PC-3 (cell line): ENCODE measurements around the gene FAM168A. TPM values are rescaled to one million over a fixed set of nuclear protein-coding genes. Genes with fewer than 3 reads are reported as not detected.

ENCODE experiments used
- ATAC-seq: fragments of 200-7000 bp; cut with Tn5 transposase; 2 replicates; pipeline ENCODE4 v1.9.1; 2020; ENCODE audit warnings: mild to moderate bottlenecking, moderate library complexity
- BruUV-seq: library from RNA; stranded (reverse); fragments of 400-500 nt; replicated peaks from 2 replicates; lab custom pipeline; 2021; lab: Mats Ljungman, UMichigan
- CTCF ChIA-PET: fragments of 300-600 bp; sonication (Branson Sonifier 250); formaldehyde crosslinking; loops from one replicate; lab custom pipeline; 2022; ENCODE audit warnings: antibody characterized with exemption; lab: Charles Lee
- POLR2A ChIA-PET: fragments of 300-600 bp; sonication (Branson Sonifier 250); formaldehyde crosslinking; loops from one replicate; lab custom pipeline; 2022; ENCODE audit warnings: antibody characterized with exemption; ENCODE audit not compliant: unreplicated experiment; lab: Charles Lee
- DNase-seq: peaks from one replicate; pipeline ENCODE4 v3.0.0-alpha.2; 2015
- H2AFZ ChIP-seq: fragments of 300-600 bp; sonication (generic); 2 replicates; pipeline ENCODE4 v1.6.0; 2016; ENCODE audit warnings: antibody characterized with exemption, low read length
- H3F3A ChIP-seq: fragments of 300-600 bp; sonication (generic); one replicate; pipeline ENCODE4 v1.6.0; 2017; ENCODE audit warnings: antibody characterized with exemption, low read length, control low read depth, mild to moderate bottlenecking; ENCODE audit not compliant: unreplicated experiment
- H3K27ac ChIP-seq: fragments of 300-600 bp; sonication (generic); 2 replicates; pipeline ENCODE4 v1.5.1; 2016; ENCODE audit warnings: mild to moderate bottlenecking, low read length
- H3K27me3 ChIP-seq: fragments of 300-600 bp; sonication (generic); 2 replicates; pipeline ENCODE4 v1.6.1; 2016; ENCODE audit warnings: low read length, mixed read lengths
- H3K36me3 ChIP-seq: fragments of 300-600 bp; sonication (generic); 2 replicates; pipeline ENCODE4 v1.6.1; 2016; ENCODE audit warnings: low read depth, mixed run types, low read length, mixed read lengths
- H3K4me1 ChIP-seq: fragments of 300-600 bp; sonication (generic); 2 replicates; pipeline ENCODE4 v1.5.1; 2016; ENCODE audit warnings: low read length; ENCODE audit not compliant: insufficient read depth
- H3K4me2 ChIP-seq: fragments of 300-600 bp; sonication (generic); 2 replicates; pipeline ENCODE4 v1.6.0; 2016; ENCODE audit warnings: low read length
- H3K4me3 ChIP-seq: fragments of 300-600 bp; sonication (generic); 2 replicates; pipeline ENCODE4 v1.5.1; 2016; ENCODE audit warnings: mild to moderate bottlenecking, low read length, mixed read lengths
- H3K79me2 ChIP-seq: fragments of 300-600 bp; sonication (generic); 2 replicates; pipeline ENCODE4 v1.6.1; 2017; ENCODE audit warnings: low read length, mixed read lengths
- H3K9ac ChIP-seq: fragments of 300-600 bp; sonication (generic); 2 replicates; pipeline ENCODE4 v1.6.0; 2016; ENCODE audit warnings: mild to moderate bottlenecking, low read length
- H3K9me2 ChIP-seq: fragments of 300-600 bp; sonication (generic); replicated peaks from 2 replicates; pipeline ENCODE4 v1.6.1; 2016; ENCODE audit warnings: mixed run types, low read length, mixed read lengths
- H3K9me3 ChIP-seq: fragments of 300-600 bp; sonication (generic); 2 replicates; pipeline ENCODE4 v1.6.1; 2016; ENCODE audit warnings: low read length, mixed read lengths
- H4K20me1 ChIP-seq: fragments of 300-600 bp; sonication (generic); 2 replicates; pipeline ENCODE4 v1.6.1; 2016; ENCODE audit warnings: low read length, mixed read lengths
- CTCF ChIP-seq: fragments of 300-600 bp; sonication (generic); conservative IDR thresholded peaks from 2 replicates; pipeline ENCODE4 v1.5.1; 2017; ENCODE audit warnings: antibody characterized with exemption, low read depth, mild to moderate bottlenecking, low read length
- EZH2 ChIP-seq: fragments of 300-600 bp; sonication (generic); IDR thresholded peaks from one replicate; pipeline ENCODE4 v1.6.1; 2017; ENCODE audit warnings: antibody characterized with exemption, mild to moderate bottlenecking, low read length; ENCODE audit not compliant: unreplicated experiment
- EZH2phosphoT487 ChIP-seq: fragments of 300-600 bp; sonication (generic); IDR thresholded peaks from 2 replicates; pipeline ENCODE4 v1.6.1; 2018; ENCODE audit warnings: mild to moderate bottlenecking, antibody characterized with exemption, low read length, borderline replicate concordance
- intact Hi-C: fragments of 100-400 bp; cut with micrococcal nuclease; formaldehyde crosslinking; loops from 2 replicates; pipeline ENCODE4 v1.9.0; 2023
- total RNA-seq: library from RNA; depleted of rRNA; stranded (reverse); fragments of >200 nt; gene quantifications from 2 replicates; pipeline ENCODE4 v1.2.3, GENCODE V29; 2014

FAM168A gene
- total RNA-seq, 1 experiment from 2014 or later, result 24.5 TPM

- no peak for ATAC-seq
- H3K4me3 ChIP-seq, result no peak overlapping the region
- intact Hi-C loops, result no loop called here
- H4K20me1 ChIP-seq, result no peaks in the 10 kb centered on the region
- no peaks in the 10 kb centered on the region for H3K79me2 ChIP-seq
- H3K27ac ChIP-seq, result no peak overlapping the region
- H3K36me3 ChIP-seq, result no peaks in the 10 kb centered on the region
- TF ChIP-seq EZH2phosphoT487 (no peak), EZH2 (no peak), CTCF (no peak)
- H3K4me2 ChIP-seq, result no peak overlapping the region
- H3K9me3 ChIP-seq, result no peaks in the 10 kb centered on the region
- ChIA-PET CTCF (interaction anchor here (2.7 kb wide), 1 partner anchor 37 kb away, joined by 57 read pairs; no protein-coding TSS in a partner anchor), POLR2A (no interaction called here)
- DNase-seq, result no peak
- H3K27me3 ChIP-seq, result no peaks in the 10 kb centered on the region
- H2AFZ ChIP-seq, result no peak overlapping the region
- peaks cover 5% of the 10 kb centered on the region; the same call in 1 of the 2 replicates for H3K4me1 ChIP-seq
- H3K9ac ChIP-seq, result no peak overlapping the region
- no peaks in the 10 kb centered on the region for H3F3A ChIP-seq
- no TSS peak for BruUV-seq
- H3K9me2 ChIP-seq, result no peaks in the 10 kb centered on the region
Measured at GRCh38 chr11:73623686-73624085, 25.8 kb upstream of the FAM168A start.

GRCh38 chr11:73622926-73623593, 25.1 kb upstream of the FAM168A start:
- DNase-seq (peak; percentile 19), ATAC-seq (no peak)
- POLR2A ChIA-PET, result no interaction called here
- Histone ChIP-seq H3K4me3 (no peak overlapping the region), H3K4me2 (no peak overlapping the region), H3K36me3 (no peaks in the 10 kb centered on the region), H3K4me1 (peaks cover 5% of the 10 kb centered on the region; the same call in 1 of the 2 replicates), H4K20me1 (no peaks in the 10 kb centered on the region), H3F3A (no peaks in the 10 kb centered on the region), H3K9me3 (no peaks in the 10 kb centered on the region), H3K27ac (no peak overlapping the region), H3K9me2 (no peaks in the 10 kb centered on the region), H3K27me3 (no peaks in the 10 kb centered on the region), H3K79me2 (no peaks in the 10 kb centered on the region), H2AFZ (no peak overlapping the region), H3K9ac (no peak overlapping the region)
- intact Hi-C loops, result no loop called here
- CTCF ChIA-PET, result no interaction called here
- no TSS peak for BruUV-seq
- no peak for TF ChIP-seq CTCF
- TF ChIP-seq EZH2phosphoT487, result no peak
- TF ChIP-seq EZH2, result no peak

- no peak for TF ChIP-seq EZH2phosphoT487
- no peak for TF ChIP-seq CTCF
- TF ChIP-seq EZH2, result no peak
- no peaks in the 10 kb centered on the region for H3K9me2 ChIP-seq
- H3K27me3 ChIP-seq, result no peaks in the 10 kb centered on the region
- H3K9me3 ChIP-seq, result no peaks in the 10 kb centered on the region
- no peaks in the 10 kb centered on the region for H3K36me3 ChIP-seq
- ChIA-PET CTCF (no interaction called here), POLR2A (no interaction called here)
- no peaks in the 10 kb centered on the region for H3F3A ChIP-seq
- no TSS peak for BruUV-seq
- intact Hi-C loops, result no loop called here
- no peak overlapping the region for H3K9ac ChIP-seq
- no peaks in the 10 kb centered on the region for H4K20me1 ChIP-seq
- H3K4me2 ChIP-seq, result no peak overlapping the region
- ATAC-seq (peak; percentile 53; the same call in 1 of the 2 replicates), DNase-seq (peak; percentile 31)
- no peak overlapping the region for H3K4me3 ChIP-seq
- H3K27ac ChIP-seq, result no peak overlapping the region
- no peak overlapping the region for H2AFZ ChIP-seq
- 0 out of 2 replicates have a peak, but pooled peaks cover 3% of the 10 kb centered on the region for H3K4me1 ChIP-seq
- H3K79me2 ChIP-seq, result no peaks in the 10 kb centered on the region
Measured at GRCh38 chr11:73614591-73614990, 16.7 kb upstream of the FAM168A start.
